H9 (cell line): ENCODE results near the gene CEP131. TPM values are rescaled to one million over a fixed set of nuclear protein-coding genes. Genes with fewer than 3 reads are reported as not detected.

Experiments used
- DNase-seq: peaks from one replicate; pipeline ENCODE4 v3.0.0-alpha.2; 2017
- H2AFZ ChIP-seq: one replicate; pipeline ENCODE4 v1.6.1; 2013; ENCODE audit warnings: mild to moderate bottlenecking, low read length, control low read depth, moderate library complexity
- H2AK5ac ChIP-seq: 2 replicates; pipeline ENCODE4 v1.6.1; 2013; ENCODE audit warnings: low read length, control low read depth, mixed read lengths; ENCODE audit not compliant: insufficient read length
- H2BK120ac ChIP-seq: one replicate; pipeline ENCODE4 v1.6.1; 2013; ENCODE audit warnings: low read depth, mild to moderate bottlenecking, low read length, control low read depth, inconsistent platforms; ENCODE audit not compliant: poor library complexity, severe bottlenecking
- H2BK12ac ChIP-seq: 2 replicates; pipeline ENCODE4 v1.6.1; 2013; ENCODE audit warnings: low read length, control low read depth, mixed read lengths, low read depth; ENCODE audit not compliant: insufficient read length
- H2BK15ac ChIP-seq: 2 replicates; pipeline ENCODE4 v1.6.1; 2013; ENCODE audit warnings: low read depth, low read length, control low read depth
- H2BK20ac ChIP-seq: one replicate; pipeline ENCODE4 v1.6.1; 2013; ENCODE audit warnings: low read depth, mild to moderate bottlenecking, low read length, control low read depth, inconsistent platforms; ENCODE audit not compliant: poor library complexity, severe bottlenecking
- H2BK5ac ChIP-seq: 2 replicates; pipeline ENCODE4 v1.6.1; 2013; ENCODE audit warnings: low read length, control low read depth, mixed read lengths; ENCODE audit not compliant: insufficient read length
- H3K14ac ChIP-seq: 2 replicates; pipeline ENCODE4 v1.6.1; 2013; ENCODE audit warnings: low read length, control low read depth; ENCODE audit not compliant: insufficient read depth
- H3K18ac ChIP-seq: 2 replicates; pipeline ENCODE4 v1.6.1; 2013; ENCODE audit warnings: low read depth, mild to moderate bottlenecking, mixed read lengths, low read length, control low read depth; ENCODE audit not compliant: insufficient read length
- H3K23ac ChIP-seq: 2 replicates; pipeline ENCODE4 v1.6.1; 2013; ENCODE audit warnings: low read length, control low read depth, mixed read lengths, low read depth; ENCODE audit not compliant: insufficient read length
- H3K23me2 ChIP-seq: 2 replicates; pipeline ENCODE4 v1.6.1; 2013; ENCODE audit warnings: low read depth, mild to moderate bottlenecking, mixed read lengths, low read length, control low read depth; ENCODE audit not compliant: insufficient read length, poor library complexity, severe bottlenecking
- H3K27ac ChIP-seq: 2 replicates; pipeline ENCODE4 v1.5.1; 2013; ENCODE audit warnings: low read length, control low read depth, mixed read lengths, low read depth; ENCODE audit not compliant: insufficient read length
- H3K27me3 ChIP-seq: 2 replicates; pipeline ENCODE4 v1.6.1; 2013; ENCODE audit warnings: low read length, control low read depth, inconsistent platforms; ENCODE audit not compliant: insufficient read depth
- H3K4ac ChIP-seq: 2 replicates; pipeline ENCODE4 v1.6.1; 2013; ENCODE audit warnings: low read depth, mild to moderate bottlenecking, control low read depth, inconsistent platforms, low read length, moderate library complexity
- H3K4me1 ChIP-seq: 2 replicates; pipeline ENCODE4 v1.6.1; 2013; ENCODE audit warnings: low read length, control low read depth, inconsistent platforms; ENCODE audit not compliant: insufficient read depth
- H3K4me2 ChIP-seq: 2 replicates; pipeline ENCODE4 v1.6.1; 2013; ENCODE audit warnings: low read length, control low read depth, mixed read lengths; ENCODE audit not compliant: insufficient read length, insufficient read depth
- H3K56ac ChIP-seq: 2 replicates; pipeline ENCODE4 v1.6.1; 2013; ENCODE audit warnings: low read depth, mild to moderate bottlenecking, mixed read lengths, low read length, control low read depth; ENCODE audit not compliant: insufficient read length
- H3K79me1 ChIP-seq: 2 replicates; pipeline ENCODE4 v1.6.1; 2013; ENCODE audit warnings: low read depth, mild to moderate bottlenecking, moderate library complexity, low read length, control low read depth, inconsistent platforms; ENCODE audit not compliant: insufficient read depth, poor library complexity, severe bottlenecking
- H3K79me2 ChIP-seq: 2 replicates; pipeline ENCODE4 v1.6.1; 2013; ENCODE audit warnings: low read length, control low read depth, inconsistent platforms; ENCODE audit not compliant: insufficient read depth
- H3K9ac ChIP-seq: 2 replicates; pipeline ENCODE4 v1.6.1; 2013; ENCODE audit warnings: low read length, control low read depth, mixed read lengths; ENCODE audit not compliant: insufficient read length; ENCODE audit errors: extremely low read depth
- H3K9me3 ChIP-seq: one replicate; pipeline ENCODE4 v1.6.1; 2013; ENCODE audit warnings: low read depth, low read length, inconsistent platforms; ENCODE audit not compliant: control insufficient read depth
- H3T11ph ChIP-seq: one replicate; pipeline ENCODE4 v1.6.1; 2013; ENCODE audit warnings: mild to moderate bottlenecking, low read length, control low read depth, inconsistent platforms
- H4K20me1 ChIP-seq: one replicate; pipeline ENCODE4 v1.6.1; 2013; ENCODE audit not compliant: control insufficient read depth, insufficient read length, insufficient read depth
- H4K5ac ChIP-seq: 2 replicates; pipeline ENCODE4 v1.6.1; 2013; ENCODE audit warnings: low read depth, mild to moderate bottlenecking, mixed read lengths, low read length, control low read depth; ENCODE audit not compliant: insufficient read length
- H4K8ac ChIP-seq: replicated peaks from 2 replicates; pipeline ENCODE4 v1.6.1; 2013; ENCODE audit warnings: low read length, control low read depth, mixed read lengths, low read depth; ENCODE audit not compliant: insufficient read length
- H4K91ac ChIP-seq: 2 replicates; pipeline ENCODE4 v1.6.1; 2013; ENCODE audit warnings: low read depth, mild to moderate bottlenecking, moderate library complexity, mixed read lengths, low read length, control low read depth; ENCODE audit not compliant: insufficient read length
- H3K27ac Mint-ChIP-seq, 3 experiments: 2 replicates in 2 of 3; 3 replicates in 1 of 3; pipeline ENCODE4 v1.8.0; 2020 to 2021; ENCODE audit warnings: mixed read lengths in 3 of 3, mild to moderate bottlenecking in 1 of 3, moderate library complexity in 1 of 3
- H3K27me3 Mint-ChIP-seq: 2 replicates; pipeline ENCODE4 v1.8.0; 2021; ENCODE audit warnings: low read depth, mild to moderate bottlenecking, moderate library complexity, mixed read lengths
- H3K36me3 Mint-ChIP-seq, 3 experiments: 2 replicates in 2 of 3; 3 replicates in 1 of 3; pipeline ENCODE4 v1.8.0; 2020 to 2021; ENCODE audit warnings: low read depth in 3 of 3, mixed read lengths in 3 of 3; ENCODE audit not compliant: insufficient read depth in 1 of 3
- H3K4me1 Mint-ChIP-seq, 2 experiments: 2 replicates each; pipeline ENCODE4 v1.8.0; 2020; ENCODE audit warnings: mixed read lengths in 2 of 2
- H3K4me3 Mint-ChIP-seq, 2 experiments: 2 replicates in 1 of 2; 3 replicates in 1 of 2; pipeline ENCODE4 v1.8.0; 2020 to 2021; ENCODE audit warnings: mild to moderate bottlenecking in 2 of 2, mixed read lengths in 2 of 2, moderate library complexity in 1 of 2
- H3K9me3 Mint-ChIP-seq, 2 experiments: 2 replicates in 1 of 2; 3 replicates in 1 of 2; pipeline ENCODE4 v1.8.0; 2020; ENCODE audit warnings: mild to moderate bottlenecking in 2 of 2, mixed read lengths in 2 of 2, moderate library complexity in 1 of 2
- CTCF ChIP-seq: fragments of 200-600 bp; sonication (generic); conservative IDR thresholded peaks from 3 replicates; pipeline ENCODE4 v1.8.0; 2021; ENCODE audit warnings: antibody characterized with exemption, mild to moderate bottlenecking
- WGBS: extraction: QIAGEN DNeasy Blood & Tissue Kit; methylation state at CpG from one replicate; pipeline ENCODE4 v1.1.7; 2013; ENCODE audit warnings: missing lambda C conversion rate, low lambda C conversion rate, mixed read lengths; ENCODE audit not compliant: insufficient read length; ENCODE audit errors: extremely low coverage; 5-methylcytosine and 5-hydroxymethylcytosine counted together
- total RNA-seq: library from RNA; stranded (reverse); gene quantifications from 2 replicates; pipeline ENCODE4 v1.2.1, GENCODE V29; 2021

Gene CEP131
- total RNA-seq, 1 experiment from 2014 or later: 16.3 TPM

GRCh38 chr17:81213978-81214377 lies 8.8 kb downstream of the CEP131 start:
- Histone ChIP-seq H2BK120ac (no peak overlapping the region), H2BK20ac (no peak overlapping the region), H4K20me1 (no peaks in the 10 kb centered on the region), H4K5ac (no peak overlapping the region), H3T11ph (no peak overlapping the region), H3K14ac (no peak overlapping the region), H2BK12ac (no peak overlapping the region), H3K18ac (no peak overlapping the region), H2BK15ac (no peak overlapping the region), H2AFZ (no peak overlapping the region), H3K9me3 (no peaks in the 10 kb centered on the region), H3K79me2 (no peaks in the 10 kb centered on the region; the same call in 1 of the 2 replicates), H4K91ac (no peak overlapping the region), H2AK5ac (no peak overlapping the region), H3K27ac (no peak overlapping the region), H4K8ac (no peak overlapping the region), H3K4me2 (no peak overlapping the region), H2BK5ac (no peak overlapping the region), H3K23ac (no peak overlapping the region), H3K4ac (no peak overlapping the region), H3K9ac (no peak overlapping the region), H3K27me3 (no peaks in the 10 kb centered on the region), H3K23me2 (no peaks in the 10 kb centered on the region), H3K56ac (no peak overlapping the region), H3K4me1 (no peaks in the 10 kb centered on the region), H3K79me1 (no peaks in the 10 kb centered on the region)
- Mint-ChIP-seq H3K4me1 (peaks cover 3 to 4% of the 10 kb centered on the region in 2 experiments; a peak in 1 of 4 replicates), H3K9me3 (no peaks in the 10 kb centered on the region), H3K27ac (no peak overlapping the region), H3K4me3 (no peak overlapping the region), H3K36me3 (peaks cover 4 to 15% (median 13%) of the 10 kb centered on the region in 3 experiments; a peak in 6 of 7 replicates), H3K27me3 (no peaks in the 10 kb centered on the region)
- no peak for DNase-seq
- TF ChIP-seq CTCF: no peak
- no CpG with 5 or more reads among the region's 8 CpGs for WGBS
